ENCODE results near the gene TMEM178B.
"Not testable (repeated sequence)": the region's sequence is repeated elsewhere in the genome, so short reads cannot be mapped to it uniquely, and the experiment has no call there.

DNA sequence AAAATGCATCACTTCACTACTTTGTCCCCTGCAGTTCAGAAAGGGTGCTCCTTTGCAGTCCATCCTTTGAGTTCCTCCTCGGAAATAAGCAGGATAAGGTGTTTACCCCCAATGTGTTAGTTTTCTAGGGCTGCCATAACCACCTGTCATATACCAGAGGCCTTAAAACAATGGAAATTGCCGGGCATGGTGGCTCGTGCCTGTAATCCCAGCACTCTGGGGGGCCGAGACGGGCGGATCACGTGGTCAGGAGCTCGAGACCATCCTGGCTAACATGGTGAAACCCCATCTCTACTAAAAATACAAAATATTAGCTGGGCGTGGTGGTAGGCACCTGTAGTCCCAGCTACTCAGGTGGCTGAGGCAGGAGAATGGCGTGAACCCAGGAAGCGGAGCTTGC is 330.0 kb downstream of the TMEM178B start:
- TF ChIP-seq CTCF (conservative IDR thresholded peaks at IDR 0.05 in 1 of 2, IDR thresholded peaks at IDR 0.05 in 1 of 2; ENCODE audit: extremely low read depth in 1 of 2, insufficient read depth in 1 of 2, low read depth in 1 of 2, low read length in 2 of 2); EZH2 (IDR thresholded peaks at IDR 0.05; ENCODE audit: borderline replicate concordance, low read length): not testable (repeated sequence)
